Measurements from ENCODE around the gene ARAP1.
A peak's percentile ranks its signal among the peaks of the same experiment; 100 is the strongest.

ARAP1 gene

GRCh38 chr11:72763823-72764222 is 11.6 kb upstream of the ARAP1 start:
- TF ChIP-seq CTCF (IDR thresholded peaks at IDR 0.05; ENCODE audit: low read depth, low read length), result no peak
- no peak overlapping the region for H3K4me3 ChIP-seq (ENCODE audit: low read depth, low read length)
- no peak for DNase-seq (ENCODE audit: low read depth, low spot score)
- in situ Hi-C loops (cut with HindIII; ENCODE audit: low sequenced_read_pairs), result no loop called here

GRCh38 chr11:72762641-72763304 is 10.6 kb upstream of the ARAP1 start:
- in situ Hi-C loops (cut with HindIII; ENCODE audit: low sequenced_read_pairs), result no loop called here
- no peak for TF ChIP-seq CTCF (IDR thresholded peaks at IDR 0.05; ENCODE audit: low read depth, low read length)
- DNase-seq (ENCODE audit: low read depth, low spot score), result no peak
- no peak overlapping the region for H3K4me3 ChIP-seq (ENCODE audit: low read depth, low read length)

GRCh38 chr11:72760539-72761405 is 8.6 kb upstream of the ARAP1 start:
- in situ Hi-C loops (cut with HindIII; ENCODE audit: low sequenced_read_pairs), result no loop called here
- H3K4me3 ChIP-seq (ENCODE audit: low read depth, low read length), result no peak overlapping the region
- no peak for TF ChIP-seq CTCF (IDR thresholded peaks at IDR 0.05; ENCODE audit: low read depth, low read length)
- peak; percentile 75 for DNase-seq (ENCODE audit: low read depth, low spot score)

- DNase-seq (ENCODE audit: low read depth, low spot score), result no peak
- no peak overlapping the region for H3K4me3 ChIP-seq (ENCODE audit: low read depth, low read length)
- in situ Hi-C loops (cut with HindIII; ENCODE audit: low sequenced_read_pairs), result no loop called here
- TF ChIP-seq CTCF (IDR thresholded peaks at IDR 0.05; ENCODE audit: low read depth, low read length), result no peak
Measured at GRCh38 chr11:72759468-72759985, 7.3 kb upstream of the ARAP1 start.

- in situ Hi-C loops (cut with HindIII; ENCODE audit: low sequenced_read_pairs), result no loop called here
- no peak overlapping the region for H3K4me3 ChIP-seq (ENCODE audit: low read depth, low read length)
- peak; percentile 95 for DNase-seq (ENCODE audit: low read depth, low spot score)
- TF ChIP-seq CTCF (IDR thresholded peaks at IDR 0.05; ENCODE audit: low read depth, low read length), result no peak
Measured at GRCh38 chr11:72758690-72759389, 6.6 kb upstream of the ARAP1 start.

GRCh38 chr11:72758304-72758689 is 6.1 kb upstream of the ARAP1 start:
- peak; percentile 89 for DNase-seq (ENCODE audit: low read depth, low spot score)
- in situ Hi-C loops (cut with HindIII; ENCODE audit: low sequenced_read_pairs), result no loop called here
- no peak for TF ChIP-seq CTCF (IDR thresholded peaks at IDR 0.05; ENCODE audit: low read depth, low read length)
- no peak overlapping the region for H3K4me3 ChIP-seq (ENCODE audit: low read depth, low read length)
